MM.1S (cell line): ENCODE results near the gene TFAP2B.

ENCODE experiments used
- DNase-seq: peaks from one replicate; pipeline ENCODE4 v3.0.0-alpha.2; 2015
- H2AFZ ChIP-seq: fragments of 300-600 bp; sonication (generic); 2 replicates; pipeline ENCODE4 v1.6.0; 2016; ENCODE audit warnings: antibody characterized with exemption, low read length
- H3F3A ChIP-seq: fragments of 300-600 bp; sonication (generic); 2 replicates; pipeline ENCODE4 v1.6.1; 2016; ENCODE audit warnings: mild to moderate bottlenecking, antibody characterized with exemption, low read length, moderate library complexity, mixed read lengths; ENCODE audit not compliant: insufficient read depth
- H3K27ac ChIP-seq: fragments of 300-600 bp; sonication (generic); 2 replicates; pipeline ENCODE4 v1.5.1; 2016; ENCODE audit warnings: mild to moderate bottlenecking, low read length
- H3K27me3 ChIP-seq: fragments of 300-600 bp; sonication (generic); replicated peaks from 2 replicates; pipeline ENCODE4 v1.6.0; 2016; ENCODE audit warnings: low read length; ENCODE audit not compliant: insufficient read depth
- H3K36me3 ChIP-seq: fragments of 300-600 bp; sonication (generic); replicated peaks from 2 replicates; pipeline ENCODE4 v1.6.1; 2016; ENCODE audit warnings: mild to moderate bottlenecking, low read length, mixed read lengths; ENCODE audit not compliant: insufficient read depth
- H3K4me1 ChIP-seq: fragments of 300-600 bp; sonication (generic); 2 replicates; pipeline ENCODE4 v1.6.1; 2016; ENCODE audit warnings: low read length, mixed read lengths
- H3K4me2 ChIP-seq: fragments of 300-600 bp; sonication (generic); 2 replicates; pipeline ENCODE4 v1.6.0; 2016; ENCODE audit warnings: low read depth, low read length
- H3K4me3 ChIP-seq: fragments of 300-600 bp; sonication (generic); 2 replicates; pipeline ENCODE4 v1.5.1; 2016; ENCODE audit warnings: low read length, mixed read lengths
- H3K79me2 ChIP-seq: fragments of 300-600 bp; sonication (generic); 2 replicates; pipeline ENCODE4 v1.6.1; 2016; ENCODE audit warnings: mixed run types, low read length, mixed read lengths
- H3K9ac ChIP-seq: fragments of 300-600 bp; sonication (generic); 2 replicates; pipeline ENCODE4 v1.6.1; 2016; ENCODE audit warnings: low read length, mixed read lengths
- H3K9me2 ChIP-seq: fragments of 300-600 bp; sonication (generic); replicated peaks from 2 replicates; pipeline ENCODE4 v1.6.1; 2016; ENCODE audit warnings: mild to moderate bottlenecking, low read length, mixed read lengths; ENCODE audit not compliant: insufficient read depth
- H3K9me3 ChIP-seq: fragments of 300-600 bp; sonication (generic); replicated peaks from 2 replicates; pipeline ENCODE4 v1.6.1; 2016; ENCODE audit warnings: mild to moderate bottlenecking, low read length, mixed read lengths; ENCODE audit not compliant: insufficient read depth
- H4K20me1 ChIP-seq: fragments of 300-600 bp; sonication (generic); 2 replicates; pipeline ENCODE4 v1.6.1; 2016; ENCODE audit warnings: mild to moderate bottlenecking, low read length, moderate library complexity, mixed read lengths; ENCODE audit not compliant: insufficient read depth
- EZH2 ChIP-seq: fragments of 300-600 bp; sonication (generic); optimal IDR thresholded peaks from 2 replicates; pipeline ENCODE3; 2017; ENCODE audit warnings: low read depth, mild to moderate bottlenecking, antibody characterized with exemption, low read length, mixed read lengths
- EZH2phosphoT487 ChIP-seq: fragments of 300-600 bp; sonication (generic); IDR thresholded peaks from 2 replicates; pipeline ENCODE4 v1.6.1; 2018; ENCODE audit warnings: antibody characterized with exemption, low read length
- TF ChIP-seq, protein P1 (sequence below): fragments of 300-600 bp; sonication (generic); IDR thresholded peaks from 2 replicates; pipeline ENCODE4 v1.5.1; 2016; ENCODE audit warnings: antibody characterized with exemption, low read length, mixed read lengths

The TFAP2B gene

DNA sequence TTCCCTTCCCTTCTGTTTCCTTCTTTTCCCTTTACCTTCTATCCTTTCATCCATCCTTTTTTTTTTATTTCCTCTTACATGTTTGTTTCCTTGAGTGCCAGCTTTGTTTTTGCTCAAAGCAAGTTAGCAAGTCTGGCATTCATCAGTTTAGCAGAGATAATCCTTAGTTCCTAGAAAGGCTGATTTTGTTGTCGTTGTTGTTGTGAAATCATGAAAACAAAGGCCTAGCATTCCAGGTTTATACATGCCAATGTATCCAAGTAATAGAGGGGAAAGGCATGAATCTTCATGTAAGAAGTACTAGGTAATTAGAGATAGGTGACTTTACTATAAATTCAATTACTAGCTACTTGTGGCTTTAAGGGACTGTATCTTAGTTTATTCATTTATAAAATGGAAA lies 45.9 kb downstream of the TFAP2B start:
- Histone ChIP-seq H2AFZ (no peak overlapping the region), H3F3A (no peaks in the 10 kb centered on the region), H3K4me2 (no peak overlapping the region), H3K79me2 (no peaks in the 10 kb centered on the region), H3K9me3 (no peaks in the 10 kb centered on the region), H3K9me2 (no peaks in the 10 kb centered on the region), H3K27me3 (no peaks in the 10 kb centered on the region), H3K4me3 (no peak overlapping the region), H3K36me3 (no peaks in the 10 kb centered on the region), H3K4me1 (no peaks in the 10 kb centered on the region), H3K9ac (no peak overlapping the region), H3K27ac (no peak overlapping the region), H4K20me1 (no peaks in the 10 kb centered on the region)
- DNase-seq = no peak
- TF ChIP-seq, protein P1, sequence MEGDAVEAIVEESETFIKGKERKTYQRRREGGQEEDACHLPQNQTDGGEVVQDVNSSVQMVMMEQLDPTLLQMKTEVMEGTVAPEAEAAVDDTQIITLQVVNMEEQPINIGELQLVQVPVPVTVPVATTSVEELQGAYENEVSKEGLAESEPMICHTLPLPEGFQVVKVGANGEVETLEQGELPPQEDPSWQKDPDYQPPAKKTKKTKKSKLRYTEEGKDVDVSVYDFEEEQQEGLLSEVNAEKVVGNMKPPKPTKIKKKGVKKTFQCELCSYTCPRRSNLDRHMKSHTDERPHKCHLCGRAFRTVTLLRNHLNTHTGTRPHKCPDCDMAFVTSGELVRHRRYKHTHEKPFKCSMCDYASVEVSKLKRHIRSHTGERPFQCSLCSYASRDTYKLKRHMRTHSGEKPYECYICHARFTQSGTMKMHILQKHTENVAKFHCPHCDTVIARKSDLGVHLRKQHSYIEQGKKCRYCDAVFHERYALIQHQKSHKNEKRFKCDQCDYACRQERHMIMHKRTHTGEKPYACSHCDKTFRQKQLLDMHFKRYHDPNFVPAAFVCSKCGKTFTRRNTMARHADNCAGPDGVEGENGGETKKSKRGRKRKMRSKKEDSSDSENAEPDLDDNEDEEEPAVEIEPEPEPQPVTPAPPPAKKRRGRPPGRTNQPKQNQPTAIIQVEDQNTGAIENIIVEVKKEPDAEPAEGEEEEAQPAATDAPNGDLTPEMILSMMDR = no peak
- TF ChIP-seq EZH2phosphoT487 (no peak), EZH2 (no peak)

DNA sequence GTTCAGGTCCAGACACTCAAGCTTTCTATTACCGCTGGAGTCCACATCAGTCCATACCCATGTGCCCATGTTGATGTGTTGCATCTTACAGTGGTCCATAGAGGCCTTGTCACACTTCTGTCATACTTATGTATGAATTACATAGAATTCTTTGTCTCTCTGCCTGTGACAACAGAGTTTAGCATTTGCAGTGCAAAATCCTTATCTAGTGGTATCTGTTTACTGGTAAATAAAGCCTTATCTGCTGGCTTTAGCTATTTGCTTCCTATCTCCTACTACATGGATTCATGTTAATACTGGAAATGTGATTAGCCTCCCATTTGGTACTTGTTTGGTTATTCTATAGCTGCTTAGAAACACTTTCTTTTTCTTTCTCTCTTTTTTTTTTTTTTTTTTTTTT lies 49.8 kb downstream of the TFAP2B start:
- H3K9me3 ChIP-seq = no peaks in the 10 kb centered on the region
- H3K4me1 ChIP-seq = no peaks in the 10 kb centered on the region
- no peak overlapping the region for H3K4me2 ChIP-seq
- H3K27me3 ChIP-seq = no peaks in the 10 kb centered on the region
- no peak overlapping the region for H2AFZ ChIP-seq
- H3K9ac ChIP-seq = no peak overlapping the region
- no peaks in the 10 kb centered on the region for H4K20me1 ChIP-seq
- no peak for DNase-seq
- no peaks in the 10 kb centered on the region for H3K36me3 ChIP-seq
- H3K27ac ChIP-seq = no peak overlapping the region
- TF ChIP-seq, protein P1 = no peak
- TF ChIP-seq EZH2phosphoT487 = no peak
- no peak for TF ChIP-seq EZH2
- no peaks in the 10 kb centered on the region for H3K9me2 ChIP-seq
- no peak overlapping the region for H3K4me3 ChIP-seq
- no peaks in the 10 kb centered on the region for H3F3A ChIP-seq
- H3K79me2 ChIP-seq = no peaks in the 10 kb centered on the region

DNA sequence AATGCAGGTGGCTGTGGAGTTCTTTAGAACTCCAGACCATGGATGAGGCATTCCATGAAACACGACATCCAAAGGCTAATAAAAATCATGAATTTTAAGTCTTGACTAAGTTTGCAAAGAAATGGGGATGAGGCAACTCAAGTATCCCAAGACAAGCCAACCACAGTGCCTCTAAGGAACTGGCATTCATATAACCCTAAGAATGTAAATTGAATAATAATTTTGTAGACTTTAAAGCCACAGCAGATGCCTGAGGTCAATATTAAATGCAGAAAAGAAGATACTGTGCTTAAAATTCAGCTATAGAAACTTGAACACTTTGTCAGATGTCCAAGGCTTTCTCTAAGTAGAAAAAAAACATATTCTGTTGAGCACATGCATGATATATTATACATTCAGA lies 54.5 kb downstream of the TFAP2B start:
- Histone ChIP-seq H3K27me3 (no peaks in the 10 kb centered on the region), H3K4me2 (no peak overlapping the region), H4K20me1 (no peaks in the 10 kb centered on the region), H3K36me3 (no peaks in the 10 kb centered on the region), H3K9me2 (no peaks in the 10 kb centered on the region), H3K9me3 (no peaks in the 10 kb centered on the region), H3K4me3 (no peak overlapping the region), H3K9ac (no peak overlapping the region), H3K27ac (no peak overlapping the region), H3K79me2 (no peaks in the 10 kb centered on the region), H3F3A (no peaks in the 10 kb centered on the region), H3K4me1 (no peaks in the 10 kb centered on the region), H2AFZ (no peak overlapping the region)
- DNase-seq = no peak
- TF ChIP-seq, protein P1 = no peak
- TF ChIP-seq EZH2 = no peak
- TF ChIP-seq EZH2phosphoT487 = no peak
